Keratinocyte (primary cell): ENCODE measurements around the gene LRRC71. TPM values are rescaled to one million over a fixed set of nuclear protein-coding genes. Genes with fewer than 3 reads are reported as not detected.

Experiments used
- DNase-seq: peaks from one replicate; pipeline ENCODE4 v3.0.0-alpha.2; 2011; ENCODE audit warnings: low read depth, missing footprints, low spot score
- FAIRE-seq: peaks from 2 replicates; lab custom pipeline; 2011; peaks lifted over from hg19 to GRCh38; lab: Jason Lieb, UNC
- H2AFZ ChIP-seq: 2 replicates; pipeline ENCODE4 v1.6.0; 2012; ENCODE audit warnings: low read length, control low read depth, inconsistent platforms; ENCODE audit not compliant: control insufficient read depth
- H3K27ac ChIP-seq: 2 replicates; pipeline ENCODE4 v1.5.1; 2011; ENCODE audit warnings: low read length; ENCODE audit not compliant: control insufficient read depth, insufficient read depth
- H3K27me3 ChIP-seq: 3 replicates; pipeline ENCODE4 v1.6.0; 2011; ENCODE audit warnings: low read length; ENCODE audit not compliant: control insufficient read depth, insufficient read depth; ENCODE audit errors: extremely low read depth
- H3K36me3 ChIP-seq, 2 experiments: 2 replicates in 1 of 2; 3 replicates in 1 of 2; pipeline ENCODE4 v1.5.1; 2011; ENCODE audit warnings: low read length in 2 of 2, mild to moderate bottlenecking in 1 of 2; ENCODE audit not compliant: control insufficient read depth in 2 of 2, insufficient read depth in 2 of 2; ENCODE audit errors: extremely low read depth in 1 of 2
- H3K4me1 ChIP-seq: 3 replicates; pipeline ENCODE4 v1.5.1; 2011; ENCODE audit warnings: low read length; ENCODE audit not compliant: control insufficient read depth, insufficient read depth; ENCODE audit errors: extremely low read depth
- H3K4me2 ChIP-seq: 3 replicates; pipeline ENCODE4 v1.6.0; 2011; ENCODE audit warnings: low read depth, low read length; ENCODE audit not compliant: control insufficient read depth, insufficient read depth; ENCODE audit errors: extremely low read depth
- H3K4me3 ChIP-seq, 3 experiments: fragments of 200-600 bp in 1 of 3; sonication (generic) in 1 of 3; 2 replicates in 2 of 3; 3 replicates in 1 of 3; pipeline ENCODE4 v1.5.1; 2011 to 2016; ENCODE audit warnings: low read length in 3 of 3, mild to moderate bottlenecking in 3 of 3, control low read depth in 2 of 3, inconsistent platforms in 1 of 3, low read depth in 1 of 3, mixed read lengths in 1 of 3, mixed run types in 1 of 3, moderate library complexity in 1 of 3; ENCODE audit not compliant: control insufficient read depth in 2 of 3, insufficient read depth in 2 of 3; ENCODE audit errors: extremely low read depth in 1 of 3
- H3K79me2 ChIP-seq: 2 replicates; pipeline ENCODE4 v1.6.0; 2012; ENCODE audit warnings: low read length; ENCODE audit not compliant: control insufficient read depth, insufficient read depth
- H3K9ac ChIP-seq: 3 replicates; pipeline ENCODE4 v1.6.0; 2011; ENCODE audit warnings: low read length; ENCODE audit not compliant: control insufficient read depth, insufficient read depth; ENCODE audit errors: extremely low read depth
- H3K9me1 ChIP-seq: 3 replicates; pipeline ENCODE4 v1.6.0; 2011; ENCODE audit warnings: low read length; ENCODE audit not compliant: control insufficient read depth, insufficient read depth; ENCODE audit errors: extremely low read depth
- H3K9me3 ChIP-seq: 2 replicates; pipeline ENCODE4 v1.5.1; 2012; ENCODE audit warnings: low read depth, low read length; ENCODE audit not compliant: control insufficient read depth
- H4K20me1 ChIP-seq: 3 replicates; pipeline ENCODE4 v1.6.0; 2011; ENCODE audit warnings: low read length; ENCODE audit not compliant: control insufficient read depth, insufficient read depth; ENCODE audit errors: extremely low read depth
- CTCF ChIP-seq, 3 experiments: IDR thresholded peaks in 1 of 3; conservative IDR thresholded peaks in 1 of 3; optimal IDR thresholded peaks in 1 of 3; 2 replicates in 2 of 3; 3 replicates in 1 of 3; pipeline versions ENCODE3 to v1.5.1; 2011; ENCODE audit warnings: low read length in 3 of 3, mild to moderate bottlenecking in 3 of 3, moderate library complexity in 2 of 3, control low read depth in 1 of 3, inconsistent platforms in 1 of 3; ENCODE audit not compliant: insufficient read depth in 2 of 3; ENCODE audit errors: extremely low read depth in 1 of 3
- EZH2 ChIP-seq: IDR thresholded peaks from one replicate; pipeline ENCODE4 v1.6.1; 2012; ENCODE audit warnings: inconsistent platforms, mild to moderate bottlenecking, low read length, moderate library complexity
- dilution Hi-C: fragments of 300-500 bp; cut with MboI; formaldehyde crosslinking; loops from one replicate; pipeline ENCODE4 v1.7.0; 2020; ENCODE audit warnings: low sequenced_read_pairs; ENCODE audit not compliant: extremely low pct_ligation_motif_present
- polyA plus RNA-seq, 5 experiments: library from polyadenylated mRNA; depleted of rRNA in 3 of 5; stranded (reverse) in 3 of 5; stranded (forward) in 1 of 5; unstranded in 1 of 5; fragments of >200 nt; gene quantifications; 1 replicate in 1 of 5; 2 replicates in 3 of 5; 3 replicates in 1 of 5; pipeline versions ENCODE4 v1.2.1 to v1.2.3, GENCODE V29; 2011 to 2012; ENCODE audit warnings: missing spikeins in 2 of 5, low read depth in 1 of 5, low replicate concordance in 1 of 5

Gene LRRC71
- polyA plus RNA-seq, 1 donor (not counting 4 experiments of a cell fraction or from before 2014, with no cell fraction given) = not detected

- Histone ChIP-seq H3K4me3 (no peak overlapping the region), H4K20me1 (no peaks in the 10 kb centered on the region), H2AFZ (no peak overlapping the region), H3K36me3 (peaks cover 3 to 13% of the 10 kb centered on the region in 2 experiments), H3K9ac (no peak overlapping the region), H3K9me1 (no peaks in the 10 kb centered on the region), H3K27ac (no peak overlapping the region), H3K27me3 (no peaks in the 10 kb centered on the region), H3K79me2 (no peaks in the 10 kb centered on the region), H3K9me3 (no peaks in the 10 kb centered on the region), H3K4me1 (no peaks in the 10 kb centered on the region), H3K4me2 (no peak overlapping the region)
- dilution Hi-C loops = no loop called here
- TF ChIP-seq EZH2 (no peak), CTCF (optimal IDR thresholded peaks at IDR 0.05 in 1 of 3, IDR thresholded peaks at IDR 0.05 in 1 of 3, conservative IDR thresholded peaks at IDR 0.05 in 1 of 3; ENCODE audit: extremely low read depth in 1 of 3, insufficient read depth in 2 of 3, low read length in 3 of 3) (no peak)
- DNase-seq (no peak), FAIRE-seq (no peak)
Measured at GRCh38 chr1:156973417-156973816, 53.0 kb downstream of the LRRC71 start.

GRCh38 chr1:156975084-156975483 lies 54.7 kb downstream of the LRRC71 start:
- no peak for DNase-seq
- Histone ChIP-seq H3K79me2 (no peaks in the 10 kb centered on the region), H3K4me3 (no peak overlapping the region), H3K9me1 (no peaks in the 10 kb centered on the region), H3K27me3 (no peaks in the 10 kb centered on the region), H3K27ac (no peak overlapping the region), H2AFZ (no peak overlapping the region), H3K4me2 (no peak overlapping the region), H3K4me1 (no peaks in the 10 kb centered on the region), H3K9ac (no peak overlapping the region), H4K20me1 (no peaks in the 10 kb centered on the region), H3K9me3 (no peaks in the 10 kb centered on the region), H3K36me3 (peaks cover 3 to 12% of the 10 kb centered on the region in 2 experiments)
- no peak for FAIRE-seq
- dilution Hi-C loops = no loop called here
- TF ChIP-seq CTCF (optimal IDR thresholded peaks at IDR 0.05 in 1 of 3, IDR thresholded peaks at IDR 0.05 in 1 of 3, conservative IDR thresholded peaks at IDR 0.05 in 1 of 3; ENCODE audit: extremely low read depth in 1 of 3, insufficient read depth in 2 of 3, low read length in 3 of 3) = no peak
- TF ChIP-seq EZH2 = no peak
